ENCODE data around the gene ZNF605. TPM values are rescaled to one million over a fixed set of nuclear protein-coding genes. Genes with fewer than 3 reads are reported as not detected.
A peak's percentile ranks its signal among the peaks of the same experiment; 100 is the strongest.

The ZNF605 gene
- total and polyA plus RNA-seq, 9 of the 15 experiments (the other 6 are each of a cell fraction or from before 2014, with no cell fraction given), result 0.45 to 1.1 (median 0.68) TPM

GRCh38 chr12:132986001-132986884, 30.1 kb upstream of the ZNF605 start, which contains the start of gene ZNF26 (continued):
- peak; percentile 49 to 77 for TF ChIP-seq E2F6 (IDR thresholded peaks at IDR 0.05; ENCODE audit: borderline replicate concordance in 1 of 2, extremely low read depth in 1 of 2, insufficient read depth in 1 of 2, insufficient read length in 1 of 2, low read depth in 1 of 2, low read length in 1 of 2, poor library complexity in 1 of 2, severe bottlenecking in 1 of 2)
- no peak for TF ChIP-seq RBM17 (IDR thresholded peaks at IDR 0.05; ENCODE audit: borderline replicate concordance, low read depth, low read length)
- peak; percentile 33; the same call in 1 of the 2 replicates for TF ChIP-seq SPI1 (IDR thresholded peaks at IDR 0.05; ENCODE audit: borderline replicate concordance, low read depth, low read length)
- TF ChIP-seq HSF4 (CRISPR knock-in tag; IDR thresholded peaks at IDR 0.05; ENCODE audit: borderline replicate concordance), result no peak
- no peak for TF ChIP-seq CREB3 (tag; conservative IDR thresholded peaks at IDR 0.05; ENCODE audit: low read depth)
- no peak for TF ChIP-seq RBM14 (IDR thresholded peaks at IDR 0.05; ENCODE audit: borderline replicate concordance, insufficient read depth, low read depth, low read length)
- no peak for TF ChIP-seq SOX6 (IDR thresholded peaks at IDR 0.05)
- TF ChIP-seq POLR2H (tag; IDR thresholded peaks at IDR 0.05; ENCODE audit: low read depth), result no peak
- peak; percentile 76 for TF ChIP-seq SUPT5H (IDR thresholded peaks at IDR 0.05)
- peak; percentile 78 for TF ChIP-seq MXD1 (CRISPR knock-in tag; IDR thresholded peaks at IDR 0.05; ENCODE audit: borderline replicate concordance, poor library complexity, severe bottlenecking)
- no peak for TF ChIP-seq ZFP30 (CRISPR knock-in tag; IDR thresholded peaks at IDR 0.05; ENCODE audit: borderline replicate concordance)
- no peak for TF ChIP-seq XRCC3 (IDR thresholded peaks at IDR 0.05)
- TF ChIP-seq JUND (IDR thresholded peaks at IDR 0.05; ENCODE audit: borderline replicate concordance, low read depth, low read length), result no peak; the same call in 1 of the 2 replicates
- peak; percentile 43; the same call in 1 of the 3 replicates for TF ChIP-seq JUND (tag; IDR thresholded peaks at IDR 0.05; ENCODE audit: borderline replicate concordance, low read depth, low read length)
- TF ChIP-seq ATF4 (CRISPR knock-in tag; IDR thresholded peaks at IDR 0.05), result no peak
- TF ChIP-seq TSHZ1 (CRISPR knock-in tag; IDR thresholded peaks at IDR 0.05), result no peak
- peak; percentile 22; the same call in 1 of the 2 replicates for TF ChIP-seq CEBPG (CRISPR knock-in tag; IDR thresholded peaks at IDR 0.05)
- TF ChIP-seq CEBPG (tag; conservative IDR thresholded peaks at IDR 0.05 in 1 of 2, IDR thresholded peaks at IDR 0.05 in 1 of 2), result no peak
